CD14-positive monocyte (primary cell): ENCODE results near the gene TTBK1. TPM values are rescaled to one million over a fixed set of nuclear protein-coding genes. Genes with fewer than 3 reads are reported as not detected.

Experiments
- DNase-seq, 3 donors: peaks; one replicate each; pipeline ENCODE4 v3.0.0-alpha.2; 2011 to 2022
- H2AFZ ChIP-seq: 2 replicates; pipeline ENCODE4 v1.6.0; 2012; ENCODE audit warnings: mild to moderate bottlenecking, low read depth, low read length, inconsistent platforms; ENCODE audit not compliant: insufficient read depth, poor library complexity, severe bottlenecking
- H3K27ac ChIP-seq, 2 donors: 1 replicate in 1 of 2; 2 replicates in 1 of 2; pipeline ENCODE4 v1.5.1; 2012 to 2013; ENCODE audit warnings: low read length in 2 of 2, control low read depth in 1 of 2, inconsistent platforms in 1 of 2, low read depth in 1 of 2, mild to moderate bottlenecking in 1 of 2
- H3K27me3 ChIP-seq, 2 donors: one replicate each; pipeline versions ENCODE4 v1.6.0 to v1.6.1; 2011 to 2013; ENCODE audit warnings: low read length in 2 of 2; ENCODE audit not compliant: control insufficient read depth in 2 of 2, insufficient read depth in 2 of 2
- H3K36me3 ChIP-seq, 2 donors: replicated peaks in 1 of 2; 1 replicate in 1 of 2; 2 replicates in 1 of 2; pipeline versions ENCODE4 v1.5.1 to v1.6.1; 2012 to 2013; ENCODE audit warnings: low read length in 2 of 2, control low read depth in 1 of 2, inconsistent platforms in 1 of 2, mild to moderate bottlenecking in 1 of 2; ENCODE audit not compliant: insufficient read depth in 2 of 2, control insufficient read depth in 1 of 2
- H3K4me1 ChIP-seq, 2 donors: 1 replicate in 1 of 2; 2 replicates in 1 of 2; pipeline versions ENCODE4 v1.5.1 to v1.6.1; 2012 to 2013; ENCODE audit warnings: low read length in 2 of 2, control low read depth in 1 of 2, inconsistent platforms in 1 of 2, mild to moderate bottlenecking in 1 of 2, moderate library complexity in 1 of 2; ENCODE audit not compliant: insufficient read depth in 2 of 2, control insufficient read depth in 1 of 2
- H3K4me2 ChIP-seq: replicated peaks from 2 replicates; pipeline ENCODE3; 2012; ENCODE audit warnings: low read length, moderate library complexity, mild to moderate bottlenecking; ENCODE audit not compliant: poor library complexity, severe bottlenecking; ENCODE audit errors: extremely low read depth
- H3K4me3 ChIP-seq, 3 experiments: fragments of 200-600 bp in 1 of 3; sonication (generic) in 1 of 3; replicated peaks in 1 of 3; 1 replicate in 2 of 3; 2 replicates in 1 of 3; pipeline ENCODE4 v1.5.1; 2011 to 2013; ENCODE audit warnings: low read length in 3 of 3, mild to moderate bottlenecking in 3 of 3, control low read depth in 2 of 3, low read depth in 2 of 3, inconsistent platforms in 1 of 3, moderate library complexity in 1 of 3
- H3K79me2 ChIP-seq: 2 replicates; pipeline ENCODE4 v1.6.0; 2012; ENCODE audit warnings: mild to moderate bottlenecking, control low read depth, inconsistent platforms, low read length, moderate library complexity; ENCODE audit not compliant: insufficient read depth
- H3K9ac ChIP-seq: 2 replicates; pipeline ENCODE4 v1.6.0; 2017; ENCODE audit warnings: low read length, mild to moderate bottlenecking; ENCODE audit not compliant: insufficient read depth, poor library complexity, severe bottlenecking
- H3K9me3 ChIP-seq, 2 donors: replicated peaks in 1 of 2; 1 replicate in 1 of 2; 2 replicates in 1 of 2; pipeline versions ENCODE4 v1.5.1 to v1.6.1; 2012 to 2013; ENCODE audit warnings: low read length in 2 of 2, control low read depth in 1 of 2; ENCODE audit not compliant: control insufficient read depth in 1 of 2, insufficient read depth in 1 of 2
- H4K20me1 ChIP-seq: 2 replicates; pipeline ENCODE4 v1.6.0; 2012; ENCODE audit warnings: mild to moderate bottlenecking, low read length, control low read depth, moderate library complexity; ENCODE audit not compliant: insufficient read depth
- H3K27ac Mint-ChIP-seq, 7 donors: one replicate each; pipeline ENCODE4 v1.8.0; 2020; ENCODE audit warnings: mild to moderate bottlenecking in 7 of 7, mixed read lengths in 7 of 7, moderate library complexity in 6 of 7, inconsistent platforms in 2 of 7
- H3K27me3 Mint-ChIP-seq, 3 donors: one replicate each; pipeline ENCODE4 v1.8.0; 2021 to 2022; ENCODE audit warnings: low read depth in 3 of 3, mild to moderate bottlenecking in 3 of 3, mixed read lengths in 3 of 3, moderate library complexity in 3 of 3, inconsistent platforms in 1 of 3
- H3K36me3 Mint-ChIP-seq, 2 donors: one replicate each; pipeline ENCODE4 v1.8.0; 2020; ENCODE audit warnings: mixed read lengths in 2 of 2, inconsistent platforms in 1 of 2, mild to moderate bottlenecking in 1 of 2
- H3K4me1 Mint-ChIP-seq: one replicate; pipeline ENCODE4 v1.8.0; 2020; ENCODE audit warnings: mild to moderate bottlenecking, mixed read lengths
- H3K4me3 Mint-ChIP-seq, 2 donors: one replicate each; pipeline ENCODE4 v1.8.0; 2020; ENCODE audit warnings: mild to moderate bottlenecking in 2 of 2, mixed read lengths in 2 of 2, moderate library complexity in 1 of 2
- H3K9me3 Mint-ChIP-seq, 7 donors: one replicate each; pipeline ENCODE4 v1.8.0; 2020 to 2022; ENCODE audit warnings: mixed read lengths in 7 of 7, mild to moderate bottlenecking in 6 of 7, moderate library complexity in 6 of 7, inconsistent platforms in 2 of 7
- CTCF ChIP-seq: fragments of 200-600 bp; IDR thresholded peaks from one replicate; pipeline ENCODE4 v1.8.0; 2022; ENCODE audit warnings: antibody characterized with exemption, mild to moderate bottlenecking
- WGBS: methylation state at CpG from one replicate; pipeline ENCODE4 v1.1.5; 2013; ENCODE audit warnings: missing lambda C conversion rate; ENCODE audit not compliant: insufficient coverage; 5-methylcytosine and 5-hydroxymethylcytosine counted together
- intact Hi-C, 2 donors: fragments of 100-400 bp; cut with micrococcal nuclease; formaldehyde crosslinking; loops; one replicate each; pipeline versions ENCODE4 v1.15.0 to v1.15.1; 2023
- polyA plus RNA-seq, 3 donors: library from polyadenylated mRNA; depleted of rRNA in 1 of 3; unstranded in 2 of 3; stranded (reverse) in 1 of 3; fragments of 300-500 nt in 2 of 3; fragments of >200 nt in 1 of 3; fragmentation: Illumina TruSeq in 2 of 3; gene quantifications; 1 replicate in 2 of 3; 2 replicates in 1 of 3; pipeline ENCODE4 v1.2.3, GENCODE V29; 2012 to 2021

The TTBK1 gene
- polyA plus RNA-seq, 3 donors: not detected

GRCh38 chr6:43267619-43268354 lies 24.5 kb downstream of the TTBK1 start:
- no peak for TF ChIP-seq CTCF
- H3K27me3 ChIP-seq: peaks cover 2 to 52% of the 10 kb centered on the region in 2 donors
- Mint-ChIP-seq H3K9me3 (peaks cover 0 to 7% (median 0%) of the 10 kb centered on the region in 7 donors), H3K27me3 (peaks cover 40 to 56% (median 52%) of the 10 kb centered on the region in 3 donors), H3K36me3 (no peaks in the 10 kb centered on the region), H3K4me1 (peaks cover 18% of the 10 kb centered on the region), H3K27ac (no peak overlapping the region), H3K4me3 (peak overlapping the region in 1 of 2 donors; percentile 76)
- WGBS: 97% methylated on average over 6 of the region's 7 CpGs
- no peaks in the 10 kb centered on the region for H4K20me1 ChIP-seq
- no peak overlapping the region for H3K4me3 ChIP-seq
- DNase-seq: no peak
- H3K79me2 ChIP-seq: no peaks in the 10 kb centered on the region
- intact Hi-C loops: loop anchor here in 1 of 2 donors (10.0 kb wide), 1 partner anchor 127 kb away; no protein-coding TSS in a partner anchor
- H3K36me3 ChIP-seq: no peaks in the 10 kb centered on the region
- peaks cover 7 to 11% of the 10 kb centered on the region in 2 donors for H3K4me1 ChIP-seq
- no peak overlapping the region for H3K4me2 ChIP-seq
- no peak overlapping the region for H3K9ac ChIP-seq
- no peak overlapping the region for H3K27ac ChIP-seq
- no peak overlapping the region for H2AFZ ChIP-seq
- H3K9me3 ChIP-seq: no peaks in the 10 kb centered on the region

- Mint-ChIP-seq H3K27ac (no peak overlapping the region), H3K9me3 (peaks cover 0 to 7% (median 0%) of the 10 kb centered on the region in 7 donors), H3K27me3 (peaks cover 45 to 61% (median 56%) of the 10 kb centered on the region in 3 donors), H3K4me1 (peaks cover 18% of the 10 kb centered on the region), H3K4me3 (peak overlapping the region in 1 of 2 donors; percentile 87), H3K36me3 (no peaks in the 10 kb centered on the region)
- TF ChIP-seq CTCF: no peak
- no peaks in the 10 kb centered on the region for H3K36me3 ChIP-seq
- no peak overlapping the region for H2AFZ ChIP-seq
- no peak for DNase-seq
- no peaks in the 10 kb centered on the region for H4K20me1 ChIP-seq
- no peak overlapping the region for H3K9ac ChIP-seq
- intact Hi-C loops: loop anchor here in 1 of 2 donors (10.0 kb wide), 1 partner anchor 126 kb away; no protein-coding TSS in a partner anchor
- H3K79me2 ChIP-seq: no peaks in the 10 kb centered on the region
- H3K4me3 ChIP-seq: no peak overlapping the region
- peaks cover 7 to 11% of the 10 kb centered on the region in 2 donors for H3K4me1 ChIP-seq
- no peaks in the 10 kb centered on the region for H3K9me3 ChIP-seq
- H3K4me2 ChIP-seq: no peak overlapping the region
- 100% methylated on average over 1 of the region's 3 CpGs for WGBS
- H3K27me3 ChIP-seq: peaks cover 3 to 58% of the 10 kb centered on the region in 2 donors
- H3K27ac ChIP-seq: no peak overlapping the region
These were observed 25.0 kb downstream of the TTBK1 start for GRCh38 chr6:43268355-43268700.
